Neural progenitor cell (in vitro differentiated cells): ENCODE measurements around the gene ALAS1. TPM values are rescaled to one million over a fixed set of nuclear protein-coding genes. Genes with fewer than 3 reads are reported as not detected.

Experiments used
- DNase-seq: peaks from one replicate; pipeline ENCODE4 v3.0.0-alpha.2; 2016; ENCODE audit warnings: low spot score
- H2AFZ ChIP-seq: fragments of 200-600 bp; sonication (generic); replicated peaks from 2 replicates; pipeline ENCODE4 v1.6.1; 2016; ENCODE audit warnings: antibody characterized with exemption
- H3F3A ChIP-seq: fragments of 200-600 bp; sonication (generic); 2 replicates; pipeline ENCODE4 v1.6.1; 2016; ENCODE audit warnings: antibody characterized with exemption, low read depth
- H3K27ac ChIP-seq: fragments of 200-600 bp; sonication (generic); 2 replicates; pipeline ENCODE4 v1.5.1; 2016; ENCODE audit warnings: mild to moderate bottlenecking
- H3K27me3 ChIP-seq: fragments of 200-600 bp; sonication (generic); 2 replicates; pipeline ENCODE4 v1.6.1; 2016; ENCODE audit warnings: mild to moderate bottlenecking, moderate library complexity
- H3K36me3 ChIP-seq: fragments of 200-600 bp; sonication (generic); 2 replicates; pipeline ENCODE4 v1.5.1; 2016
- H3K4me1 ChIP-seq: fragments of 200-600 bp; sonication (generic); 2 replicates; pipeline ENCODE4 v1.6.1; 2016; ENCODE audit warnings: mixed run types
- H3K4me2 ChIP-seq: fragments of 200-600 bp; sonication (generic); 2 replicates; pipeline ENCODE4 v1.6.1; 2016
- H3K4me3 ChIP-seq: fragments of 200-600 bp; sonication (generic); 2 replicates; pipeline ENCODE4 v1.5.1; 2016
- H3K79me2 ChIP-seq: fragments of 200-600 bp; sonication (generic); 2 replicates; pipeline ENCODE4 v1.6.1; 2016; ENCODE audit warnings: low read depth
- H3K9ac ChIP-seq: fragments of 200-600 bp; sonication (generic); 2 replicates; pipeline ENCODE4 v1.6.1; 2016
- H3K9me3 ChIP-seq: fragments of 200-600 bp; sonication (generic); 2 replicates; pipeline ENCODE4 v1.5.1; 2016; ENCODE audit warnings: low read depth
- H4K20me1 ChIP-seq: fragments of 200-600 bp; sonication (generic); 2 replicates; pipeline ENCODE4 v1.6.1; 2016; ENCODE audit warnings: low read depth
- H3K27ac Mint-ChIP-seq: 3 replicates; pipeline ENCODE4 v1.8.0; 2021; ENCODE audit warnings: mixed read lengths
- H3K27me3 Mint-ChIP-seq: 2 replicates; pipeline ENCODE4 v1.8.0; 2022; ENCODE audit warnings: low read depth, mild to moderate bottlenecking, inconsistent platforms, moderate library complexity, mixed read lengths; ENCODE audit not compliant: insufficient read depth
- H3K36me3 Mint-ChIP-seq: 3 replicates; pipeline ENCODE4 v1.8.0; 2021; ENCODE audit warnings: mixed read lengths
- H3K4me1 Mint-ChIP-seq: 3 replicates; pipeline ENCODE4 v1.8.0; 2021; ENCODE audit warnings: mixed read lengths
- H3K4me3 Mint-ChIP-seq: 3 replicates; pipeline ENCODE4 v1.8.0; 2021; ENCODE audit warnings: mild to moderate bottlenecking, moderate library complexity, mixed read lengths
- H3K9me3 Mint-ChIP-seq: 3 replicates; pipeline ENCODE4 v1.8.0; 2020; ENCODE audit warnings: mixed read lengths
- CTCF ChIP-seq: fragments of 200-600 bp; sonication (generic); IDR thresholded peaks from 2 replicates; pipeline ENCODE4 v1.5.1; 2017; ENCODE audit warnings: antibody characterized with exemption, mild to moderate bottlenecking
- EZH2 ChIP-seq: fragments of 200-600 bp; sonication (generic); IDR thresholded peaks from 2 replicates; pipeline ENCODE4 v1.6.1; 2017; ENCODE audit warnings: antibody characterized with exemption, mild to moderate bottlenecking, moderate library complexity
- EZH2phosphoT487 ChIP-seq: fragments of 200-600 bp; sonication (generic); IDR thresholded peaks from 2 replicates; pipeline ENCODE4 v1.6.1; 2017; ENCODE audit warnings: antibody characterized with exemption
- total RNA-seq: library from RNA; depleted of rRNA; stranded (reverse); fragments of >200 nt; gene quantifications from 2 replicates; pipeline ENCODE4 v1.2.3, GENCODE V29; 2015; ENCODE audit warnings: low replicate concordance

The ALAS1 gene
- total RNA-seq, 1 donor from 2014 or later = 35.0 TPM

- Mint-ChIP-seq H3K27me3 (peaks cover 2% of the 10 kb centered on the region), H3K9me3 (no peaks in the 10 kb centered on the region), H3K4me1 (peaks cover 10% of the 10 kb centered on the region), H3K4me3 (no peak overlapping the region), H3K36me3 (no peaks in the 10 kb centered on the region), H3K27ac (no peak overlapping the region)
- H4K20me1 ChIP-seq = no peaks in the 10 kb centered on the region
- H3K36me3 ChIP-seq = no peaks in the 10 kb centered on the region
- no peaks in the 10 kb centered on the region for H3K79me2 ChIP-seq
- TF ChIP-seq CTCF = no peak
- TF ChIP-seq EZH2 = no peak
- no peak for TF ChIP-seq EZH2phosphoT487
- H3K9ac ChIP-seq = no peak overlapping the region
- no peak overlapping the region for H3K4me3 ChIP-seq
- no peak overlapping the region for H3K4me2 ChIP-seq
- no peak overlapping the region for H2AFZ ChIP-seq
- no peaks in the 10 kb centered on the region for H3K27me3 ChIP-seq
- peaks cover 4% of the 10 kb centered on the region for H3K4me1 ChIP-seq
- H3K9me3 ChIP-seq = no peaks in the 10 kb centered on the region
- DNase-seq = no peak
- H3K27ac ChIP-seq = no peak overlapping the region
- no peaks in the 10 kb centered on the region for H3F3A ChIP-seq
Observed at GRCh38 chr3:52191663-52192062, 6.3 kb upstream of the ALAS1 start.

DNA sequence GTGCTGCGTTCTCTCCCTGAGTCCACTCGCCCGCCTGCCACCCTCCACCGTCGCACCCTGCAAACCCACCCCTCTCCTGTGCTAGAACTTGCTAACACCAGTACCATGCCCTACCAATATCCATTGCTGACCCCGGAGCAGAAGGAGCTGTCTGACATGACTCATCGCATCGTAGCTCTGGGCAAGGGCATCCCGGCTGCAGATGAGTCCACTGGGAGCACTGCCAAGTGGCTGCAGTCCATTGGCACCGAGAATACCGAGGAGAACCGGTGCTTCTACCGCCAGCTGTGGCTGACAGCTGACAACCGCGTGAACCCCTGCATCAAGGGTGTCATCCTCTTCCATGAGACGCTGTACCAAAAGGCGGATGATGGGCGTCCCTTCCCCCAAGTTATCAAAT is 4.9 kb upstream of the ALAS1 start:
- Mint-ChIP-seq H3K27ac (no peak overlapping the region), H3K27me3 (peaks cover 2% of the 10 kb centered on the region), H3K4me1 (peaks cover 15% of the 10 kb centered on the region), H3K4me3 (no peak overlapping the region), H3K36me3 (no peaks in the 10 kb centered on the region), H3K9me3 (no peaks in the 10 kb centered on the region)
- Histone ChIP-seq H3K9ac (no peak overlapping the region), H4K20me1 (no peaks in the 10 kb centered on the region), H2AFZ (no peak overlapping the region), H3K4me1 (peaks cover 9% of the 10 kb centered on the region), H3K27me3 (no peaks in the 10 kb centered on the region), H3K9me3 (no peaks in the 10 kb centered on the region), H3F3A (no peaks in the 10 kb centered on the region), H3K4me2 (no peak overlapping the region), H3K4me3 (no peak overlapping the region), H3K27ac (no peak overlapping the region), H3K79me2 (peaks cover under 1% of the 10 kb centered on the region), H3K36me3 (no peaks in the 10 kb centered on the region)
- TF ChIP-seq EZH2 (no peak), CTCF (no peak), EZH2phosphoT487 (no peak)
- DNase-seq = no peak

GRCh38 chr3:52194485-52195290 is 3.3 kb upstream of the ALAS1 start:
- Histone ChIP-seq H3K4me2 (no peak overlapping the region), H3K9ac (no peak overlapping the region), H3K79me2 (peaks cover 17% of the 10 kb centered on the region), H3F3A (no peaks in the 10 kb centered on the region), H4K20me1 (peaks cover 9% of the 10 kb centered on the region), H3K27me3 (no peaks in the 10 kb centered on the region), H3K4me1 (peaks cover 13% of the 10 kb centered on the region), H3K4me3 (no peak overlapping the region), H3K27ac (no peak overlapping the region), H3K9me3 (no peaks in the 10 kb centered on the region), H2AFZ (no peak overlapping the region), H3K36me3 (peaks cover 1% of the 10 kb centered on the region)
- no peak for TF ChIP-seq EZH2
- no peak for TF ChIP-seq CTCF
- TF ChIP-seq EZH2phosphoT487 = no peak
- Mint-ChIP-seq H3K4me3 (no peak overlapping the region), H3K9me3 (no peaks in the 10 kb centered on the region), H3K36me3 (peaks cover 4% of the 10 kb centered on the region), H3K27me3 (peaks cover 2% of the 10 kb centered on the region), H3K27ac (no peak overlapping the region), H3K4me1 (peaks cover 26% of the 10 kb centered on the region)
- DNase-seq = no peak
